A549 treated with Hydrocortisone at 1 μM for 4 hours (cell line): ENCODE measurements around the gene DNHD1. TPM values are rescaled to one million over a fixed set of nuclear protein-coding genes. Genes with fewer than 3 reads are reported as not detected.

ENCODE experiments used
- total RNA-seq: library from RNA; stranded (reverse); fragments of 200-300 nt; extraction: Qiagen RNA extraction; gene quantifications from 5 replicates; pipeline ENCODE4 v1.2.3, GENCODE V29; 2022

DNHD1 gene
- 2.5 to 3.4 TPM (median 2.9 TPM) in 5 replicates for total RNA-seq

GRCh38 chr11:6497069-6497839 is at the start of gene DNHD1:
TSS of gene DNHD1 (plus strand) at chr11:6497280. CDS start at chr11:6498216, 936 bp downstream.

GRCh38 chr11:6473451-6474412 is 23.3 kb upstream of the DNHD1 start, which contains the start of gene TRIM3:
TSS of gene TRIM3 (minus strand) at chr11:6473941. CDS start at chr11:6465695, 8,246 bp downstream.

GRCh38 chr11:6481012-6481923 is 15.8 kb upstream of the DNHD1 start, which contains the start of the genes ARFIP2 and TIMM10B:
TSS of gene ARFIP2 (minus strand) at chr11:6481331. CDS start at chr11:6480421, 910 bp downstream.
TSS of gene TIMM10B (plus strand) at chr11:6481501. CDS start at chr11:6481517, 16 bp downstream.

GRCh38 chr11:6603287-6604080 is 106.4 kb downstream of the DNHD1 start, which contains the start of the genes ILK and RRP8:
TSS of gene ILK (plus strand) at chr11:6603774. CDS start at chr11:6604272, 498 bp downstream.
TSS of gene RRP8 (minus strand) at chr11:6603616. CDS start at chr11:6603502, 114 bp downstream.

GRCh38 chr11:6612213-6613041 is 115.3 kb downstream of the DNHD1 start, which contains the start of gene TAF10:
TSS of gene TAF10 (minus strand) at chr11:6612216. CDS start at chr11:6612189, 27 bp downstream.

GRCh38 chr11:6619004-6619745 is 122.1 kb downstream of the DNHD1 start, which contains the start of gene TPP1:
TSS of gene TPP1 (minus strand) at chr11:6619422. CDS start at chr11:6619400, 22 bp downstream.

Other genes with a start within 250 kb of the DNHD1 start
- gene CCKBR, start 237.4 kb upstream of the DNHD1 start, total RNA-seq: not detected in 5 replicates
- 20.8 to 32.7 TPM (median 25.4 TPM) in 5 replicates for gene CAVIN3, start 176.8 kb upstream of the DNHD1 start, total RNA-seq
- 9.3 to 11.3 TPM (median 10.1 TPM) in 5 replicates for gene SMPD1, start 106.8 kb upstream of the DNHD1 start, total RNA-seq
- 16.6 to 20.1 TPM (median 18.9 TPM) in 5 replicates for gene APBB1, start 78.2 kb upstream of the DNHD1 start, total RNA-seq
- gene HPX, start 56.3 kb upstream of the DNHD1 start, total RNA-seq: 0.48 to 0.66 TPM (median 0.51 TPM) in 5 replicates
- gene TRIM3, start 23.3 kb upstream of the DNHD1 start, total RNA-seq: 16.0 to 21.4 TPM (median 17.6 TPM) in 5 replicates
- 53.3 to 59.5 TPM (median 55.2 TPM) in 5 replicates for gene ARFIP2, start 15.9 kb upstream of the DNHD1 start, total RNA-seq
- gene TIMM10B, start 15.8 kb upstream of the DNHD1 start, total RNA-seq: 27.1 to 36.2 TPM (median 33.5 TPM) in 5 replicates
- 26.0 to 38.0 TPM (median 32.7 TPM) in 5 replicates for gene RRP8, start 106.3 kb downstream of the DNHD1 start, total RNA-seq
- gene ILK, start 106.5 kb downstream of the DNHD1 start, total RNA-seq: 112 to 121 TPM (median 115 TPM) in 5 replicates
- gene TAF10, start 114.9 kb downstream of the DNHD1 start, total RNA-seq: 134 to 257 TPM (median 219 TPM) in 5 replicates
- 41.2 to 46.0 TPM (median 44.5 TPM) in 5 replicates for gene TPP1, start 122.1 kb downstream of the DNHD1 start, total RNA-seq
- 0.09 to 0.10 TPM (median 0.09 TPM) in 5 replicates for gene DCHS1, start 158.5 kb downstream of the DNHD1 start, total RNA-seq
- gene MRPL17, start 186.1 kb downstream of the DNHD1 start, total RNA-seq: 80.2 to 104 TPM (median 93.9 TPM) in 5 replicates